ENCODE measurements around the gene ID3. TPM values are rescaled to one million over a fixed set of nuclear protein-coding genes. Genes with fewer than 3 reads are reported as not detected.

The ID3 gene
- total and polyA plus RNA-seq, 7 experiments from 2014 or later, result 13.0 to 89.4 (median 28.3) TPM

DNA sequence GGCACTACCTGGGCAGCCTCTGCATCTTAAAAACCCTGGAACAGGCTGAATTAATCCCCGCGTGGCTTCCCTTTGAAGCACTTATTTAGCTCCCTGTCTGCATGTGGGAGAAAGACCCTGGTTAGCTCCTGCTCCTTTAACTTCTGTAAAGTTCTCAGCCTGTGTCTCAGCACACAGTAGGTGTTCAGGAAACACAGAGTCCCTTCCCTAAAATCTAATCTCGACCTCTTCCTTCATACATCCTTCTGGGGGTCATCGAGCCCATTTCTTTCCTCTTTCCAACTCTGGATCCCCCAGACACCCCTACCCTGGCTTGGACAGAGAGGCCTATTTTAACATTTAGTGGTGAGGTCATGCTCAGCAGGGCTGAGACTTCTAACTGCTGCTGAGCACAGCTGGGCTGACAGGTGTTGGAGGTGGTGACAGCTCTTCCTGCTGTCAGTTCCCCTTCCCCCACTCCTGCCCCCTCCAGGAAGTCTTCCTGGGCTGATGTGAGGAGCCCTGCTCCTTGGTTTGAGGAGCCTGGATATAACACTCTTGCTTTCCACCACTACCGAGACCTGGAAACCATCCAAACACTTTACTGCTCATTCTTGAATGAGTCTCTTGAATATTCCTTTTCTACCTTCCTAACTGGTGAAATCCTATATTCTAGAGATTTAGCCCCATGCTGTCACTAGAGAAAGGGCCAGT lies 33.6 kb downstream of the ID3 start:
- peaks cover 67 to 68% of the 10 kb centered on the region in 2 donors for H3K4me1 ChIP-seq (ENCODE audit: control insufficient read depth in 2 of 2, insufficient read depth in 2 of 2, low read length in 2 of 2)
- no peak for DNase-seq
- ChIA-PET POLR2A (interaction anchor here (0.8 to 1.5 kb wide), 5 partner anchors 10 to 181 kb away, joined by 3 to 4 read pairs (median 3); partner anchors contain the start of gene ID3), CTCF (interaction anchor here (0.6 to 2.5 kb wide), 6 partner anchors 10 to 246 kb away, joined by 3 to 23 read pairs (median 4); no protein-coding TSS in a partner anchor)
- no peaks in the 10 kb centered on the region for H3K9me3 Mint-ChIP-seq
- H3K27me3 ChIP-seq (ENCODE audit: control insufficient read depth in 2 of 2, insufficient read depth in 2 of 2, low read length in 2 of 2), result no peaks in the 10 kb centered on the region
- no peaks in the 10 kb centered on the region for H3K36me3 ChIP-seq (ENCODE audit: control insufficient read depth in 2 of 3, insufficient read depth in 3 of 3, low read length in 3 of 3)
- H3K4me1 Mint-ChIP-seq, result peaks cover 39 to 81% (median 68%) of the 10 kb centered on the region in 7 donors
- H3K9me3 ChIP-seq (ENCODE audit: control insufficient read depth in 2 of 3, low read length in 3 of 3), result no peaks in the 10 kb centered on the region
- H3K27ac ChIP-seq (ENCODE audit: low read depth, low read length), result no peak overlapping the region
- no peaks in the 10 kb centered on the region for H3K27me3 Mint-ChIP-seq
- no peak for ATAC-seq
- H3K4me3 Mint-ChIP-seq, result peak overlapping the region; percentile 57 to 96 (median 70)
- H3K36me3 Mint-ChIP-seq, result peaks cover 0 to 33% (median 0%) of the 10 kb centered on the region in 5 donors
- peak overlapping the region; percentile 9 for H3K4me3 ChIP-seq (ENCODE audit: low read length)
- peak overlapping the region; percentile 19 to 96 (median 72) for H3K27ac Mint-ChIP-seq
- intact Hi-C loops (cut with micrococcal nuclease), result no loop called here

DNA sequence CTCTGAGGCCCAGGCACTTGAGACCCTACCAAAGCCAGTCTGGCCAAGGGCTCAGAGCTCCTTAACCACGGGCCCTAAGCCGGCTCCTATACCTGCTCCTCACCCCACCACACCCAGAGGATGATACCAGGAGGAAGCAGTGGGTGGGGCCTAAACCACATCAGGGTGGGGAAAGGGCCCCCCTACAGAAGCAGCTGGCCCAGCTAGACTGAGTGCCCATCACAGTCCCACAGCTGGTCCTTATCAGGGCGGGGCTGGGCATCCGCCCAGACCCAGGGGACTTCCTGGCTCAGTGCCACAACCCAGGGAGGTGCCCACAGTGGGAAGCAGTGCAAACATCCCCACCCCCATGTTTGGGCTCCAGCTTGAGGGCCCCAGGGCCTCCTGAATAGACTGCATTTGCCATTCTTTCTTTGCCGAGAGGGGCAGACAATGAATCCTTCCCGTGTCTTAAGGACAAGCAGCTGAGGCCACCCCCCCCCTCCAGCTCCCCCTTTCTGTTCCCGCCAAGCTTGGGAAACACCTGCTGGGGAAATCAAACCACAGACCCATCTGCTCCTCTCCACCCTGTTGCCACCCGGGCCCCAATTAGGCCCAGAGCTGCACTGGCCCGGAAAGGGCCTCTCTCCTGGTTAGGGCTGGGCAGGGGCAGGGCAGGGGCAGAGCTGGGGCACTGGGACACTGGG lies 34.4 kb downstream of the ID3 start:
- Histone ChIP-seq H3K27me3 (ENCODE audit: control insufficient read depth in 2 of 2, insufficient read depth in 2 of 2, low read length in 2 of 2) (no peaks in the 10 kb centered on the region), H3K27ac (ENCODE audit: low read depth, low read length) (peak overlapping the region; percentile 8), H3K9me3 (ENCODE audit: control insufficient read depth in 2 of 3, low read length in 3 of 3) (no peaks in the 10 kb centered on the region), H3K4me3 (ENCODE audit: low read length) (peak overlapping the region; percentile 9), H3K4me1 (ENCODE audit: control insufficient read depth in 2 of 2, insufficient read depth in 2 of 2, low read length in 2 of 2) (peaks cover 60% of the 10 kb centered on the region in 2 donors), H3K36me3 (ENCODE audit: control insufficient read depth in 2 of 3, insufficient read depth in 3 of 3, low read length in 3 of 3) (no peaks in the 10 kb centered on the region)
- H3K4me3 Mint-ChIP-seq, result peak overlapping the region; percentile 53 to 96 (median 70)
- peak in 2 of 9 donors; percentile 16 to 35 for DNase-seq
- H3K27ac Mint-ChIP-seq, result peak overlapping the region in 4 of 9 donors; percentile 38 to 96 (median 58)
- POLR2A ChIA-PET, result interaction anchor here (0.6 to 1.5 kb wide), 7 partner anchors 10 to 964 kb away, joined by 3 to 4 read pairs (median 4); partner anchors contain the start of gene ID3
- H3K9me3 Mint-ChIP-seq, result no peaks in the 10 kb centered on the region
- peak; percentile 26 for ATAC-seq
- H3K27me3 Mint-ChIP-seq, result no peaks in the 10 kb centered on the region
- CTCF ChIA-PET, result interaction anchor here (0.7 to 2.5 kb wide), 7 partner anchors 9 to 113 kb away, joined by 3 to 23 read pairs (median 4); no protein-coding TSS in a partner anchor
- peaks cover 39 to 76% (median 63%) of the 10 kb centered on the region in 7 donors for H3K4me1 Mint-ChIP-seq
- intact Hi-C loops (cut with micrococcal nuclease), result loop anchor here in 1 of 2 donors (1.0 kb wide), 1 partner anchor 14 kb away; no protein-coding TSS in a partner anchor
- peaks cover 0 to 30% (median 0%) of the 10 kb centered on the region in 5 donors for H3K36me3 Mint-ChIP-seq

DNA sequence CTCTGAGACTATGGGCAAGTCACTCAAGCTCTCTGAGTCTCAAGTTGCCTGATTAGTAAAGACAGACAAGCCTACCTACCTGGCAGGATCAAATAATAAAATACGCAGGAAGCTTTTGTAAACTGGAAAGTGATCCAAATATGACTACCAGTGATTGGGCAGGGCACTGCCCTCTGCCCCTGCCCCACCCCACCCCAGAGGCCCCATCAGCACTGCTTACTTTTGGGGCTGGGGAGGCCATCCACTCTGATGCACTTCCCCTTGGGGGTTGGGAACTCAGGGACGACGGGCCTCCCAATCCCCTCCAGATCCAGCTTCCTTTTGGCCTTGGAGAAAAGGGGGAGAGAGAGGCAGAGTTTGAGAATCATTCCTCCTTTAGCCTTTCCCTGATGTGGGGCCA lies 35.1 kb downstream of the ID3 start:
- no peaks in the 10 kb centered on the region for H3K9me3 Mint-ChIP-seq
- peak overlapping the region; percentile 8 for H3K27ac ChIP-seq (ENCODE audit: low read depth, low read length)
- H3K9me3 ChIP-seq (ENCODE audit: control insufficient read depth in 2 of 3, low read length in 3 of 3), result no peaks in the 10 kb centered on the region
- ATAC-seq (no peak), DNase-seq (no peak)
- no peaks in the 10 kb centered on the region for H3K27me3 Mint-ChIP-seq
- intact Hi-C loops (cut with micrococcal nuclease), result loop anchor here in 1 of 2 donors (1.0 kb wide), 1 partner anchor 15 kb away; no protein-coding TSS in a partner anchor
- peaks cover 53% of the 10 kb centered on the region in 2 donors for H3K4me1 ChIP-seq (ENCODE audit: control insufficient read depth in 2 of 2, insufficient read depth in 2 of 2, low read length in 2 of 2)
- no peaks in the 10 kb centered on the region for H3K36me3 ChIP-seq (ENCODE audit: control insufficient read depth in 2 of 3, insufficient read depth in 3 of 3, low read length in 3 of 3)
- peaks cover 36 to 69% (median 57%) of the 10 kb centered on the region in 7 donors for H3K4me1 Mint-ChIP-seq
- H3K4me3 Mint-ChIP-seq, result peak overlapping the region in 6 of 10 donors; percentile 45 to 96 (median 72)
- POLR2A ChIA-PET, result interaction anchor here (0.6 to 1.2 kb wide), 4 partner anchors 12 to 965 kb away, joined by 3 to 4 read pairs (median 4); partner anchors contain the start of gene ID3
- peaks cover 0 to 28% (median 0%) of the 10 kb centered on the region in 5 donors for H3K36me3 Mint-ChIP-seq
- H3K27ac Mint-ChIP-seq, result peak overlapping the region in 1 of 9 donors; percentile 96
- CTCF ChIA-PET, result interaction anchor here (0.7 to 2.5 kb wide), 4 partner anchors 8 to 113 kb away, joined by 3 to 23 read pairs (median 14); no protein-coding TSS in a partner anchor
- no peak overlapping the region for H3K4me3 ChIP-seq (ENCODE audit: low read length)
- H3K27me3 ChIP-seq (ENCODE audit: control insufficient read depth in 2 of 2, insufficient read depth in 2 of 2, low read length in 2 of 2), result no peaks in the 10 kb centered on the region

GRCh38 chr1:23522244-23522982 lies 36.9 kb downstream of the ID3 start:
- no peaks in the 10 kb centered on the region for H3K27me3 ChIP-seq (ENCODE audit: control insufficient read depth in 2 of 2, insufficient read depth in 2 of 2, low read length in 2 of 2)
- no peak overlapping the region for H3K27ac ChIP-seq (ENCODE audit: low read depth, low read length)
- Mint-ChIP-seq H3K9me3 (no peaks in the 10 kb centered on the region), H3K4me3 (peak overlapping the region in 1 of 10 donors; percentile 9), H3K27ac (peak overlapping the region in 1 of 9 donors; percentile 71), H3K27me3 (no peaks in the 10 kb centered on the region), H3K36me3 (peaks cover 0 to 35% (median 0%) of the 10 kb centered on the region in 5 donors), H3K4me1 (peaks cover 21 to 52% (median 39%) of the 10 kb centered on the region in 7 donors)
- ChIA-PET POLR2A (interaction anchor here (0.6 to 1.3 kb wide), 2 partner anchors 11 to 23 kb away, joined by 4 to 6 read pairs; no protein-coding TSS in a partner anchor), CTCF (interaction anchor here (1.2 to 1.6 kb wide), 2 partner anchors 10 to 25 kb away, joined by 3 to 5 read pairs; no protein-coding TSS in a partner anchor)
- H3K4me1 ChIP-seq (ENCODE audit: control insufficient read depth in 2 of 2, insufficient read depth in 2 of 2, low read length in 2 of 2), result peaks cover 36% of the 10 kb centered on the region in 2 donors
- H3K4me3 ChIP-seq (ENCODE audit: low read length), result no peak overlapping the region
- DNase-seq (no peak), ATAC-seq (peak; percentile 39)
- intact Hi-C loops (cut with micrococcal nuclease), result no loop called here
- no peaks in the 10 kb centered on the region for H3K9me3 ChIP-seq (ENCODE audit: control insufficient read depth in 2 of 3, low read length in 3 of 3)
- no peaks in the 10 kb centered on the region for H3K36me3 ChIP-seq (ENCODE audit: control insufficient read depth in 2 of 3, insufficient read depth in 3 of 3, low read length in 3 of 3)

GRCh38 chr1:23521588-23521987 lies 37.7 kb downstream of the ID3 start:
- ChIA-PET POLR2A (interaction anchor here (1.2 kb wide), 2 partner anchors 11 to 15 kb away, joined by 3 to 4 read pairs; no protein-coding TSS in a partner anchor), CTCF (interaction anchor here (1.2 kb wide), 1 partner anchor 11 kb away, joined by 3 read pairs; no protein-coding TSS in a partner anchor)
- intact Hi-C loops (cut with micrococcal nuclease), result no loop called here
- H3K4me3 Mint-ChIP-seq, result no peak overlapping the region
- no peak overlapping the region for H3K4me3 ChIP-seq (ENCODE audit: low read length)
- no peaks in the 10 kb centered on the region for H3K9me3 Mint-ChIP-seq
- peaks cover 17 to 43% (median 31%) of the 10 kb centered on the region in 7 donors for H3K4me1 Mint-ChIP-seq
- H3K27ac ChIP-seq (ENCODE audit: low read depth, low read length), result no peak overlapping the region
- H3K27ac Mint-ChIP-seq, result no peak overlapping the region
- H3K9me3 ChIP-seq (ENCODE audit: control insufficient read depth in 2 of 3, low read length in 3 of 3), result no peaks in the 10 kb centered on the region
- peaks cover 0 to 37% (median 0%) of the 10 kb centered on the region in 5 donors for H3K36me3 Mint-ChIP-seq
- no peaks in the 10 kb centered on the region for H3K27me3 Mint-ChIP-seq
- ATAC-seq (no peak), DNase-seq (no peak)
- no peaks in the 10 kb centered on the region for H3K27me3 ChIP-seq (ENCODE audit: control insufficient read depth in 2 of 2, insufficient read depth in 2 of 2, low read length in 2 of 2)
- H3K36me3 ChIP-seq (ENCODE audit: control insufficient read depth in 2 of 3, insufficient read depth in 3 of 3, low read length in 3 of 3), result no peaks in the 10 kb centered on the region
- H3K4me1 ChIP-seq (ENCODE audit: control insufficient read depth in 2 of 2, insufficient read depth in 2 of 2, low read length in 2 of 2), result peaks cover 27 to 28% of the 10 kb centered on the region in 2 donors

All from naive thymus-derived CD4-positive, alpha-beta T cell (primary cell).